Upper lobe of left lung (tissue), 4 donors: ENCODE data around the gene SEPTIN7.

ENCODE experiments used
- CTCF ChIP-seq, 6 experiments: fragments of 450-650 bp in 4 of 6; fragments of 200-600 bp in 2 of 6; sonication (generic) in 2 of 6; IDR thresholded peaks; one replicate each; pipeline ENCODE4 v1.5.1; 2016 to 2019; ENCODE audit warnings: antibody characterized with exemption in 6 of 6
- POLR2A ChIP-seq, 4 donors: fragments of 450-650 bp; IDR thresholded peaks; one replicate each; pipeline ENCODE4 v1.5.1; 2016 to 2017; ENCODE audit warnings: antibody characterized with exemption in 4 of 4, mild to moderate bottlenecking in 2 of 4
- POLR2AphosphoS5 ChIP-seq, 2 donors: sonication (generic); formaldehyde crosslinking; IDR thresholded peaks; one replicate each; pipeline ENCODE4 v1.5.1; 2017; ENCODE audit warnings: antibody characterized with exemption in 2 of 2

DNA sequence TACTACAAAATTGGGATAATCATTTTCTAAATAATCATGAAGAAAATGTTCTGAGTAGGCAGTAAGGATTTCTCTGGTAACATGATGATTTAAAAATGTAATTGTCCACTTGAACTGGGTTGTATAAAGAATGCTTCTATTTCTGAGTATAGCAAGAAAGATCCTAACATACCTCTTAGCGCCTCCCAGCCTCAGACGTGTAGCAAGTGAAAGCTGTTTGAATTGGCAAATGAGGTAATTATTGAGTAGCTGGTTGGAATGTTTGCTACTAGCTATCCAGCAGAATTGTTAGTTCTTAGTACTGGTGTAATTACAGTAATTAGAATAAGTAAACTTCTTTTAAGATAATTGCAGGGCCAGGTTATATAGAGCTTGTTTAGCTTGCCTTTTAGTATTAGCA, 47.9 kb downstream of the SEPTIN7 start:
- TF ChIP-seq CTCF (IDR thresholded peaks at IDR 0.05) (no peak), POLR2A (IDR thresholded peaks at IDR 0.05) (no peak), POLR2AphosphoS5 (IDR thresholded peaks at IDR 0.05) (no peak)
